OCI-LY1 (cell line): ENCODE data around the gene PALD1.

Experiments
- H2AFZ ChIP-seq: fragments of 200-600 bp; sonication (generic), shearing (Covaris generic); 2 replicates; pipeline ENCODE4 v1.6.0; 2014; ENCODE audit warnings: antibody characterized with exemption, mild to moderate bottlenecking, low read length
- H3F3A ChIP-seq: fragments of 200-600 bp; sonication (generic), shearing (Covaris generic); 2 replicates; pipeline ENCODE4 v1.6.0; 2014; ENCODE audit warnings: mild to moderate bottlenecking, antibody characterized with exemption, low read length, moderate library complexity; ENCODE audit not compliant: insufficient read depth
- H3K27ac ChIP-seq: fragments of 200-600 bp; sonication (generic); 2 replicates; pipeline ENCODE4 v1.5.1; 2014; ENCODE audit warnings: low read length, mixed run types, mild to moderate bottlenecking, low read depth; ENCODE audit not compliant: poor library complexity, severe bottlenecking
- H3K27me3 ChIP-seq: fragments of 200-600 bp; sonication (generic); 2 replicates; pipeline ENCODE4 v1.6.0; 2014; ENCODE audit warnings: antibody characterized with exemption, mild to moderate bottlenecking, low read length, moderate library complexity; ENCODE audit not compliant: insufficient read depth
- H3K36me3 ChIP-seq: fragments of 200-600 bp; sonication (generic); 2 replicates; pipeline ENCODE4 v1.6.1; 2014; ENCODE audit warnings: mild to moderate bottlenecking, antibody characterized with exemption, low read length, moderate library complexity, mixed read lengths; ENCODE audit not compliant: insufficient read depth
- H3K4me1 ChIP-seq: fragments of 200-600 bp; sonication (generic); 2 replicates; pipeline ENCODE4 v1.5.1; 2014; ENCODE audit warnings: mild to moderate bottlenecking, low read length, moderate library complexity; ENCODE audit not compliant: insufficient read depth, severe bottlenecking
- H3K4me2 ChIP-seq: fragments of 200-600 bp; sonication (generic), shearing (Covaris generic); 2 replicates; pipeline ENCODE4 v1.6.1; 2014; ENCODE audit warnings: low read length
- H3K4me3 ChIP-seq: fragments of 200-600 bp; sonication (generic); 2 replicates; pipeline ENCODE4 v1.5.1; 2014; ENCODE audit warnings: low read length, low read depth, mild to moderate bottlenecking, mixed read lengths; ENCODE audit not compliant: poor library complexity, severe bottlenecking
- H3K79me2 ChIP-seq: fragments of 200-600 bp; shearing (Covaris generic); 2 replicates; pipeline ENCODE4 v1.6.1; 2016; ENCODE audit warnings: mixed run types, low read length, mixed read lengths; ENCODE audit not compliant: insufficient read depth
- H3K9ac ChIP-seq: fragments of 200-600 bp; sonication (generic), shearing (Covaris generic); 2 replicates; pipeline ENCODE4 v1.6.1; 2014; ENCODE audit warnings: mild to moderate bottlenecking, low read length, mixed read lengths
- H3K9me2 ChIP-seq: fragments of 200-600 bp; sonication (generic), shearing (Covaris generic); 2 replicates; pipeline ENCODE4 v1.6.1; 2014; ENCODE audit warnings: low read depth, mild to moderate bottlenecking, low read length, mixed read lengths
- H3K9me3 ChIP-seq: fragments of 200-600 bp; shearing (Covaris generic); 2 replicates; pipeline ENCODE4 v1.6.1; 2014; ENCODE audit warnings: low read length, mixed read lengths
- H4K20me1 ChIP-seq: fragments of 200-600 bp; sonication (generic), shearing (Covaris generic); 2 replicates; pipeline ENCODE4 v1.6.0; 2016; ENCODE audit warnings: mild to moderate bottlenecking, low read length; ENCODE audit not compliant: insufficient read depth
- CTCF ChIP-seq: fragments of 200-600 bp; sonication (generic), shearing (Covaris generic); IDR thresholded peaks from 2 replicates; pipeline ENCODE4 v1.5.1; 2017; ENCODE audit warnings: mild to moderate bottlenecking, antibody characterized with exemption, low read length, moderate library complexity, mixed read lengths
- EZH2 ChIP-seq: fragments of 200-600 bp; sonication (generic), shearing (Covaris generic); IDR thresholded peaks from 2 replicates; pipeline ENCODE4 v1.8.0; 2017; ENCODE audit warnings: borderline replicate concordance, mixed run types, mild to moderate bottlenecking, antibody characterized with exemption, low read length, moderate library complexity, mixed read lengths

Gene PALD1

GRCh38 chr10:70510453-70510852 is 31.9 kb downstream of the PALD1 start:
- H3K36me3 ChIP-seq, result peaks cover 16% of the 10 kb centered on the region
- no peaks in the 10 kb centered on the region for H3K9me3 ChIP-seq
- peak overlapping the region; percentile 88 for H3K27ac ChIP-seq
- no peaks in the 10 kb centered on the region for H4K20me1 ChIP-seq
- H3K4me2 ChIP-seq, result no peak overlapping the region
- no peak for TF ChIP-seq EZH2
- no peak for TF ChIP-seq CTCF
- H3K9ac ChIP-seq, result no peak overlapping the region
- H3K9me2 ChIP-seq, result no peaks in the 10 kb centered on the region
- H3F3A ChIP-seq, result no peaks in the 10 kb centered on the region
- no peaks in the 10 kb centered on the region for H3K27me3 ChIP-seq
- no peak overlapping the region for H3K4me3 ChIP-seq
- H3K4me1 ChIP-seq, result peaks cover 92% of the 10 kb centered on the region
- peaks cover 9% of the 10 kb centered on the region; the same call in 1 of the 2 replicates for H3K79me2 ChIP-seq
- H2AFZ ChIP-seq, result no peak overlapping the region

- TF ChIP-seq EZH2, result no peak
- TF ChIP-seq CTCF, result no peak
- Histone ChIP-seq H3F3A (no peaks in the 10 kb centered on the region), H3K4me2 (no peak overlapping the region), H3K9ac (no peak overlapping the region), H3K4me3 (no peak overlapping the region), H3K27ac (peak overlapping the region; percentile 4), H3K27me3 (no peaks in the 10 kb centered on the region), H3K36me3 (peaks cover 11% of the 10 kb centered on the region; the same call in 1 of the 2 replicates), H3K9me3 (no peaks in the 10 kb centered on the region), H3K9me2 (no peaks in the 10 kb centered on the region), H3K4me1 (peaks cover 92% of the 10 kb centered on the region), H2AFZ (no peak overlapping the region), H4K20me1 (no peaks in the 10 kb centered on the region), H3K79me2 (peaks cover 9% of the 10 kb centered on the region; the same call in 1 of the 2 replicates)
These were observed 32.3 kb downstream of the PALD1 start for GRCh38 chr10:70510904-70511303.

- no peaks in the 10 kb centered on the region for H3K27me3 ChIP-seq
- no peaks in the 10 kb centered on the region for H4K20me1 ChIP-seq
- no peaks in the 10 kb centered on the region for H3K79me2 ChIP-seq
- no peaks in the 10 kb centered on the region for H3K9me2 ChIP-seq
- TF ChIP-seq CTCF (peak; percentile 6; the same call in 1 of the 2 replicates), EZH2 (no peak)
- H2AFZ ChIP-seq, result no peak overlapping the region
- peaks cover 83% of the 10 kb centered on the region for H3K4me1 ChIP-seq
- H3K9ac ChIP-seq, result peak overlapping the region; percentile 15; the same call in 1 of the 2 replicates
- H3F3A ChIP-seq, result no peaks in the 10 kb centered on the region
- H3K36me3 ChIP-seq, result peaks cover 8% of the 10 kb centered on the region; the same call in 1 of the 2 replicates
- no peak overlapping the region for H3K4me3 ChIP-seq
- H3K27ac ChIP-seq, result peak overlapping the region; percentile 74
- H3K4me2 ChIP-seq, result no peak overlapping the region; the same call in 1 of the 2 replicates
- no peaks in the 10 kb centered on the region for H3K9me3 ChIP-seq
These were observed 33.6 kb downstream of the PALD1 start for GRCh38 chr10:70512149-70512639.
